GM19468 (cell line): ENCODE results near the gene IFT22.
"Not testable (repeated sequence)": the region's sequence is repeated elsewhere in the genome, so short reads cannot be mapped to it uniquely, and the experiment has no call there.

Source experiments
- ATAC-seq: cut with Tn5 transposase; IDR thresholded peaks from one replicate; pipeline ENCODE4 v1.9.1; 2021; ENCODE audit warnings: mild to moderate bottlenecking, moderate library complexity, moderate number of reproducible peaks; ENCODE audit not compliant: unreplicated experiment; ENCODE audit errors: extremely low read depth

IFT22 gene

GRCh38 chr7:101285171-101285570, 36.4 kb downstream of the IFT22 start:
- no peak for ATAC-seq

GRCh38 chr7:101280912-101281311, 40.7 kb downstream of the IFT22 start:
- not testable (repeated sequence) for ATAC-seq

GRCh38 chr7:101278461-101279292, 42.9 kb downstream of the IFT22 start:
- ATAC-seq, result no peak

GRCh38 chr7:101277155-101277554, 44.5 kb downstream of the IFT22 start:
- ATAC-seq, result no peak

GRCh38 chr7:101273206-101273605, 48.4 kb downstream of the IFT22 start:
- ATAC-seq, result no peak

- no peak for ATAC-seq
These were observed 50.6 kb downstream of the IFT22 start for GRCh38 chr7:101271021-101271420.

GRCh38 chr7:101269664-101270063, 51.9 kb downstream of the IFT22 start:
- ATAC-seq, result no peak

- ATAC-seq, result no peak
These were observed 55.7 kb downstream of the IFT22 start for GRCh38 chr7:101265622-101266516.

GRCh38 chr7:101264102-101264706, 57.4 kb downstream of the IFT22 start:
- not testable (repeated sequence) for ATAC-seq
